ENCODE results near the gene COL15A1.

COL15A1 gene

GRCh38 chr9:98916660-98917059 is 27.0 kb upstream of the COL15A1 start:
- DNase-seq (ENCODE audit: low spot score): no peak

- no peak for DNase-seq (ENCODE audit: low spot score)
Observed at GRCh38 chr9:98917746-98918487, 25.8 kb upstream of the COL15A1 start.

- DNase-seq (ENCODE audit: low spot score): no peak
Observed at GRCh38 chr9:98921732-98922131, 22.0 kb upstream of the COL15A1 start.

- peak; percentile 35 for DNase-seq (ENCODE audit: low spot score)
Observed at GRCh38 chr9:98922721-98923435, 20.8 kb upstream of the COL15A1 start.

- DNase-seq (ENCODE audit: low spot score): no peak
Observed at GRCh38 chr9:98923451-98924123, 20.1 kb upstream of the COL15A1 start.

GRCh38 chr9:98924946-98925820 is 18.5 kb upstream of the COL15A1 start:
- DNase-seq (ENCODE audit: low spot score): no peak

- no peak for DNase-seq (ENCODE audit: low spot score)
Observed at GRCh38 chr9:98925956-98926355, 17.8 kb upstream of the COL15A1 start.

- no peak for DNase-seq (ENCODE audit: low spot score)
Observed at GRCh38 chr9:98927724-98928123, 16.0 kb upstream of the COL15A1 start.

GRCh38 chr9:98929071-98929470 is 14.6 kb upstream of the COL15A1 start:
- DNase-seq (ENCODE audit: low spot score): no peak

- DNase-seq (ENCODE audit: low spot score): no peak
Observed at GRCh38 chr9:98929895-98930341, 13.8 kb upstream of the COL15A1 start.

- DNase-seq (ENCODE audit: low spot score): no peak
Observed at GRCh38 chr9:98930792-98931191, 12.9 kb upstream of the COL15A1 start.

GRCh38 chr9:98931600-98932389 is 11.9 kb upstream of the COL15A1 start:
- DNase-seq (ENCODE audit: low spot score): no peak

- no peak for DNase-seq (ENCODE audit: low spot score)
Observed at GRCh38 chr9:98933185-98933584, 10.5 kb upstream of the COL15A1 start.

GRCh38 chr9:98933890-98934289 is 9.8 kb upstream of the COL15A1 start:
- DNase-seq (ENCODE audit: low spot score): no peak

GRCh38 chr9:98935071-98935505 is 8.6 kb upstream of the COL15A1 start:
- DNase-seq (ENCODE audit: low spot score): no peak

- no peak for DNase-seq (ENCODE audit: low spot score)
Observed at GRCh38 chr9:98940276-98940675, 3.4 kb upstream of the COL15A1 start.

- DNase-seq (ENCODE audit: low spot score): no peak
Observed at GRCh38 chr9:98941946-98942523, 1.7 kb upstream of the COL15A1 start.

- no peak for DNase-seq (ENCODE audit: low spot score)
Observed at GRCh38 chr9:98942906-98943681, 613 bp upstream of the COL15A1 start.

- DNase-seq (ENCODE audit: low spot score): no peak
Observed at GRCh38 chr9:98944057-98944733, 488 bp downstream of the COL15A1 start.

Measured in Ammon's horn (tissue), 1 donor.